ENCODE results near the gene SCAMP5.

SCAMP5 gene

GRCh38 chr15:74960995-74961588 lies 34.3 kb upstream of the SCAMP5 start:
- Mint-ChIP-seq H3K27ac (no peak overlapping the region), H3K4me3 (no peak overlapping the region), H3K9me3 (no peaks in the 10 kb centered on the region), H3K36me3 (ENCODE audit: low read depth) (no peaks in the 10 kb centered on the region), H3K4me1 (ENCODE audit: low read depth) (peaks cover 23% of the 10 kb centered on the region), H3K27me3 (ENCODE audit: low read depth) (peaks cover 49% of the 10 kb centered on the region)
- DNase-seq (ENCODE audit: low spot score) = no peak

- Mint-ChIP-seq H3K4me3 (no peak overlapping the region), H3K27ac (no peak overlapping the region), H3K9me3 (no peaks in the 10 kb centered on the region), H3K36me3 (ENCODE audit: low read depth) (no peaks in the 10 kb centered on the region), H3K27me3 (ENCODE audit: low read depth) (peaks cover 49% of the 10 kb centered on the region), H3K4me1 (ENCODE audit: low read depth) (peaks cover 23% of the 10 kb centered on the region)
- no peak for DNase-seq (ENCODE audit: low spot score)
Observed at GRCh38 chr15:74961616-74962015, 33.7 kb upstream of the SCAMP5 start.

GRCh38 chr15:74962219-74962618 lies 33.1 kb upstream of the SCAMP5 start:
- no peaks in the 10 kb centered on the region for H3K9me3 Mint-ChIP-seq
- H3K36me3 Mint-ChIP-seq (ENCODE audit: low read depth) = no peaks in the 10 kb centered on the region
- H3K27me3 Mint-ChIP-seq (ENCODE audit: low read depth) = peaks cover 49% of the 10 kb centered on the region
- no peak overlapping the region for H3K4me3 Mint-ChIP-seq
- no peak overlapping the region for H3K27ac Mint-ChIP-seq
- peaks cover 23% of the 10 kb centered on the region for H3K4me1 Mint-ChIP-seq (ENCODE audit: low read depth)
- DNase-seq (ENCODE audit: low spot score) = no peak

GRCh38 chr15:74962671-74963070 lies 32.7 kb upstream of the SCAMP5 start:
- no peak overlapping the region for H3K27ac Mint-ChIP-seq
- H3K4me1 Mint-ChIP-seq (ENCODE audit: low read depth) = peaks cover 20% of the 10 kb centered on the region
- no peak for DNase-seq (ENCODE audit: low spot score)
- H3K36me3 Mint-ChIP-seq (ENCODE audit: low read depth) = no peaks in the 10 kb centered on the region
- H3K4me3 Mint-ChIP-seq = no peak overlapping the region
- no peaks in the 10 kb centered on the region for H3K9me3 Mint-ChIP-seq
- peaks cover 45% of the 10 kb centered on the region for H3K27me3 Mint-ChIP-seq (ENCODE audit: low read depth)

- no peak for DNase-seq (ENCODE audit: low spot score)
- H3K27ac Mint-ChIP-seq = no peak overlapping the region
Observed at GRCh38 chr15:74963213-74963612, 32.1 kb upstream of the SCAMP5 start.

GRCh38 chr15:74964794-74965193 lies 30.6 kb upstream of the SCAMP5 start:
- H3K27ac Mint-ChIP-seq = no peak overlapping the region

More at GRCh38 chr15:74963213-74963612, 32.1 kb upstream of the SCAMP5 start:
- Mint-ChIP-seq H3K27me3 (ENCODE audit: low read depth) (peaks cover 40% of the 10 kb centered on the region), H3K4me1 (ENCODE audit: low read depth) (peaks cover 17% of the 10 kb centered on the region), H3K9me3 (no peaks in the 10 kb centered on the region), H3K4me3 (no peak overlapping the region), H3K36me3 (ENCODE audit: low read depth) (no peaks in the 10 kb centered on the region)

GRCh38 chr15:74967670-74968069 lies 27.7 kb upstream of the SCAMP5 start:
- no peaks in the 10 kb centered on the region for H3K4me1 Mint-ChIP-seq (ENCODE audit: low read depth)
- DNase-seq (ENCODE audit: low spot score) = no peak
- no peak overlapping the region for H3K4me3 Mint-ChIP-seq
- peaks cover 5% of the 10 kb centered on the region for H3K27me3 Mint-ChIP-seq (ENCODE audit: low read depth)
- H3K9me3 Mint-ChIP-seq = no peaks in the 10 kb centered on the region
- no peak overlapping the region for H3K27ac Mint-ChIP-seq
- H3K36me3 Mint-ChIP-seq (ENCODE audit: low read depth) = no peaks in the 10 kb centered on the region

More at GRCh38 chr15:74964794-74965193, 30.6 kb upstream of the SCAMP5 start:
- Mint-ChIP-seq H3K9me3 (no peaks in the 10 kb centered on the region), H3K4me1 (ENCODE audit: low read depth) (peaks cover 8% of the 10 kb centered on the region), H3K4me3 (no peak overlapping the region), H3K36me3 (ENCODE audit: low read depth) (no peaks in the 10 kb centered on the region), H3K27me3 (ENCODE audit: low read depth) (peaks cover 24% of the 10 kb centered on the region)
- DNase-seq (ENCODE audit: low spot score) = no peak

- no peak for DNase-seq (ENCODE audit: low spot score)
- H3K9me3 Mint-ChIP-seq = no peaks in the 10 kb centered on the region
- no peak overlapping the region for H3K4me3 Mint-ChIP-seq
- no peaks in the 10 kb centered on the region for H3K36me3 Mint-ChIP-seq (ENCODE audit: low read depth)
- peaks cover 6% of the 10 kb centered on the region for H3K27me3 Mint-ChIP-seq (ENCODE audit: low read depth)
- H3K4me1 Mint-ChIP-seq (ENCODE audit: low read depth) = peaks cover 4% of the 10 kb centered on the region
- H3K27ac Mint-ChIP-seq = no peak overlapping the region
Observed at GRCh38 chr15:74976159-74976558, 19.2 kb upstream of the SCAMP5 start.

GRCh38 chr15:74977599-74977998 lies 17.8 kb upstream of the SCAMP5 start:
- DNase-seq (ENCODE audit: low spot score) = peak; percentile 43

GRCh38 chr15:74978077-74978476 lies 17.3 kb upstream of the SCAMP5 start:
- Mint-ChIP-seq H3K9me3 (no peaks in the 10 kb centered on the region), H3K27ac (no peak overlapping the region), H3K36me3 (ENCODE audit: low read depth) (no peaks in the 10 kb centered on the region), H3K4me1 (ENCODE audit: low read depth) (peaks cover 4% of the 10 kb centered on the region), H3K4me3 (no peak overlapping the region), H3K27me3 (ENCODE audit: low read depth) (peaks cover 2% of the 10 kb centered on the region)
- DNase-seq (ENCODE audit: low spot score) = no peak

More at GRCh38 chr15:74977599-74977998, 17.8 kb upstream of the SCAMP5 start:
- no peak overlapping the region for H3K4me3 Mint-ChIP-seq
- H3K27me3 Mint-ChIP-seq (ENCODE audit: low read depth) = peaks cover 6% of the 10 kb centered on the region
- H3K27ac Mint-ChIP-seq = no peak overlapping the region
- H3K9me3 Mint-ChIP-seq = no peaks in the 10 kb centered on the region
- H3K36me3 Mint-ChIP-seq (ENCODE audit: low read depth) = no peaks in the 10 kb centered on the region
- H3K4me1 Mint-ChIP-seq (ENCODE audit: low read depth) = peaks cover 4% of the 10 kb centered on the region

GRCh38 chr15:74978503-74978902 lies 16.9 kb upstream of the SCAMP5 start:
- H3K9me3 Mint-ChIP-seq = no peaks in the 10 kb centered on the region
- no peaks in the 10 kb centered on the region for H3K36me3 Mint-ChIP-seq (ENCODE audit: low read depth)
- peaks cover 5% of the 10 kb centered on the region for H3K4me1 Mint-ChIP-seq (ENCODE audit: low read depth)
- no peak overlapping the region for H3K4me3 Mint-ChIP-seq
- H3K27ac Mint-ChIP-seq = no peak overlapping the region
- peaks cover 2% of the 10 kb centered on the region for H3K27me3 Mint-ChIP-seq (ENCODE audit: low read depth)
- no peak for DNase-seq (ENCODE audit: low spot score)

GRCh38 chr15:74982183-74982582 lies 13.2 kb upstream of the SCAMP5 start:
- H3K27ac Mint-ChIP-seq = no peak overlapping the region
- no peak for DNase-seq (ENCODE audit: low spot score)
- no peak overlapping the region for H3K4me3 Mint-ChIP-seq
- H3K27me3 Mint-ChIP-seq (ENCODE audit: low read depth) = no peaks in the 10 kb centered on the region
- peaks cover 10% of the 10 kb centered on the region for H3K4me1 Mint-ChIP-seq (ENCODE audit: low read depth)
- H3K36me3 Mint-ChIP-seq (ENCODE audit: low read depth) = no peaks in the 10 kb centered on the region
- H3K9me3 Mint-ChIP-seq = no peaks in the 10 kb centered on the region

GRCh38 chr15:74983725-74984231 lies 11.6 kb upstream of the SCAMP5 start:
- Mint-ChIP-seq H3K27ac (peak overlapping the region; percentile 33), H3K4me1 (ENCODE audit: low read depth) (peaks cover 6% of the 10 kb centered on the region), H3K27me3 (ENCODE audit: low read depth) (no peaks in the 10 kb centered on the region), H3K36me3 (ENCODE audit: low read depth) (no peaks in the 10 kb centered on the region), H3K4me3 (no peak overlapping the region), H3K9me3 (no peaks in the 10 kb centered on the region)
- peak; percentile 82 for DNase-seq (ENCODE audit: low spot score)

- H3K9me3 Mint-ChIP-seq = no peaks in the 10 kb centered on the region
- H3K27ac Mint-ChIP-seq = no peak overlapping the region
- DNase-seq (ENCODE audit: low spot score) = peak; percentile 30
- peaks cover 6% of the 10 kb centered on the region for H3K4me1 Mint-ChIP-seq (ENCODE audit: low read depth)
- H3K27me3 Mint-ChIP-seq (ENCODE audit: low read depth) = peaks cover 4% of the 10 kb centered on the region
- no peaks in the 10 kb centered on the region for H3K36me3 Mint-ChIP-seq (ENCODE audit: low read depth)
- no peak overlapping the region for H3K4me3 Mint-ChIP-seq
Observed at GRCh38 chr15:74988007-74988800, 7.2 kb upstream of the SCAMP5 start.

Data from T-helper 2 cell treated with Interferon-gamma antibody and Interleukin-4, amounts not matched to agents 5 μg/mL and 100 μg/mL, for 36 hours (primary cell).